Keratinocyte (primary cell): ENCODE data around the gene MAPK9.

Experiments used
- EZH2 ChIP-seq: IDR thresholded peaks from one replicate; pipeline ENCODE4 v1.6.1; 2012; ENCODE audit warnings: inconsistent platforms, mild to moderate bottlenecking, low read length, moderate library complexity
- TF ChIP-seq, protein P1 (sequence below), 3 experiments: IDR thresholded peaks in 1 of 3; conservative IDR thresholded peaks in 1 of 3; optimal IDR thresholded peaks in 1 of 3; 2 replicates in 2 of 3; 3 replicates in 1 of 3; pipeline versions ENCODE3 to v1.5.1; 2011; ENCODE audit warnings: low read length in 3 of 3, mild to moderate bottlenecking in 3 of 3, moderate library complexity in 2 of 3, control low read depth in 1 of 3, inconsistent platforms in 1 of 3; ENCODE audit not compliant: insufficient read depth in 2 of 3; ENCODE audit errors: extremely low read depth in 1 of 3

DNA sequence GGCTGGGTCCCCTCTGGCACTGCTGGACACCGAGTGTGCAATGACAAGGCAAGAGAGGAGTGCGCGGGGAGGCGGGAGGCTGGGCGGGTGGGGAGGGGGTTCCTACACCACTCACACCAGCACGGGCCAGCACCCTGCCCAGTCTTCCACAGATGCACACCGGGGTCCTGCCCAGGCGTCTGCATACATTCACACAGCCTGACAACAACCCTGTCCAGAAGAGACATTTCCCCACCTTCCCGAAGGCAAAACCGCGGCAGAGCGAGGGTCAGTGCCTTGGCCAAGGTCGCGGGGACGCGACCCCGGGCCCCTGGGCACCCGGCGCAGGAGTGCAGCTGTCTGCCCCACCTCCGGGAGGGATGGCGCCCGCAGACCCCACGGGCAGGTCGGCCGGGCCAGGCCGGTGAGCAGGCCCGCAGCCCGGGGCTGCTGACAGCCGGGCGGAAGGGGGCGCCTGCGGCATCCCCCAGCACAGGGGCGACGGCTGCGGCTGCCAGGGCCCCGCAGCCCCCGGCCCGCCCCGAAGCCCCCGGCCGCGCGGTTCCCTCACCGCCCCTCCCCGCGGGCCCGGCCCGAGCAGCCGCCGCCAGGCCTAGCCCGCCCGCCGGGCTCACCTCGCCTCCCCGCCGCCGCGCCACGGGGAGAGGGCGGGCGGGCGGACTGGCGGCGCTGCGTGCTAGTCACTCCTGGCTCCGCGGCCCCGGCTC, 496 bp downstream of the MAPK9 start:
- TF ChIP-seq, protein P1, sequence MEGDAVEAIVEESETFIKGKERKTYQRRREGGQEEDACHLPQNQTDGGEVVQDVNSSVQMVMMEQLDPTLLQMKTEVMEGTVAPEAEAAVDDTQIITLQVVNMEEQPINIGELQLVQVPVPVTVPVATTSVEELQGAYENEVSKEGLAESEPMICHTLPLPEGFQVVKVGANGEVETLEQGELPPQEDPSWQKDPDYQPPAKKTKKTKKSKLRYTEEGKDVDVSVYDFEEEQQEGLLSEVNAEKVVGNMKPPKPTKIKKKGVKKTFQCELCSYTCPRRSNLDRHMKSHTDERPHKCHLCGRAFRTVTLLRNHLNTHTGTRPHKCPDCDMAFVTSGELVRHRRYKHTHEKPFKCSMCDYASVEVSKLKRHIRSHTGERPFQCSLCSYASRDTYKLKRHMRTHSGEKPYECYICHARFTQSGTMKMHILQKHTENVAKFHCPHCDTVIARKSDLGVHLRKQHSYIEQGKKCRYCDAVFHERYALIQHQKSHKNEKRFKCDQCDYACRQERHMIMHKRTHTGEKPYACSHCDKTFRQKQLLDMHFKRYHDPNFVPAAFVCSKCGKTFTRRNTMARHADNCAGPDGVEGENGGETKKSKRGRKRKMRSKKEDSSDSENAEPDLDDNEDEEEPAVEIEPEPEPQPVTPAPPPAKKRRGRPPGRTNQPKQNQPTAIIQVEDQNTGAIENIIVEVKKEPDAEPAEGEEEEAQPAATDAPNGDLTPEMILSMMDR (optimal IDR thresholded peaks at IDR 0.05 in 1 of 3, IDR thresholded peaks at IDR 0.05 in 1 of 3, conservative IDR thresholded peaks at IDR 0.05 in 1 of 3; ENCODE audit: extremely low read depth in 1 of 3, insufficient read depth in 2 of 3, low read length in 3 of 3): peak in 1 of 3 experiments; percentile 40
- no peak for TF ChIP-seq EZH2
